Trophoblast cell (in vitro differentiated cells and primary cell): ENCODE measurements around the gene LAS1L.
"Not testable (repeated sequence)": the region's sequence is repeated elsewhere in the genome, so short reads cannot be mapped to it uniquely, and the experiment has no call there.

ENCODE experiments used
- DNase-seq, 2 donors: peaks; one replicate each; pipeline ENCODE4 v3.0.0-alpha.2; 2016
- H2AFZ ChIP-seq: 2 replicates; pipeline ENCODE4 v1.6.1; 2013; ENCODE audit warnings: low read length, moderate library complexity, mild to moderate bottlenecking; ENCODE audit not compliant: insufficient read depth, poor library complexity
- H2AK5ac ChIP-seq: 2 replicates; pipeline ENCODE4 v1.6.1; 2013; ENCODE audit warnings: mild to moderate bottlenecking, low read length
- H2BK120ac ChIP-seq: 2 replicates; pipeline ENCODE4 v1.6.1; 2013; ENCODE audit warnings: low read length, mild to moderate bottlenecking, moderate library complexity; ENCODE audit not compliant: insufficient read depth, poor library complexity
- H2BK12ac ChIP-seq: 2 replicates; pipeline ENCODE4 v1.6.1; 2013; ENCODE audit warnings: mild to moderate bottlenecking, low read length, moderate library complexity
- H2BK5ac ChIP-seq: 2 replicates; pipeline ENCODE4 v1.6.1; 2013; ENCODE audit warnings: low read length, low read depth, moderate library complexity, mild to moderate bottlenecking; ENCODE audit not compliant: poor library complexity
- H3K14ac ChIP-seq: 2 replicates; pipeline ENCODE4 v1.6.1; 2013; ENCODE audit warnings: mild to moderate bottlenecking, low read length
- H3K18ac ChIP-seq: 2 replicates; pipeline ENCODE4 v1.6.1; 2013; ENCODE audit warnings: mild to moderate bottlenecking, low read length
- H3K23ac ChIP-seq: 2 replicates; pipeline ENCODE4 v1.6.1; 2013; ENCODE audit warnings: low read length
- H3K27ac ChIP-seq: 2 replicates; pipeline ENCODE4 v1.5.1; 2013; ENCODE audit warnings: low read depth, mild to moderate bottlenecking, inconsistent platforms, low read length, moderate library complexity
- H3K27me3 ChIP-seq: 2 replicates; pipeline ENCODE4 v1.6.1; 2013; ENCODE audit warnings: inconsistent platforms, mild to moderate bottlenecking, low read length, moderate library complexity; ENCODE audit not compliant: insufficient read depth
- H3K36me3 ChIP-seq, 2 experiments: 1 replicate in 1 of 2; 2 replicates in 1 of 2; pipeline ENCODE4 v1.6.1; 2013; ENCODE audit warnings: low read length in 2 of 2, mild to moderate bottlenecking in 2 of 2, moderate library complexity in 1 of 2; ENCODE audit not compliant: insufficient read depth in 2 of 2, control insufficient read depth in 1 of 2
- H3K4ac ChIP-seq: 2 replicates; pipeline ENCODE4 v1.6.1; 2013; ENCODE audit warnings: low read depth, mild to moderate bottlenecking, low read length, moderate library complexity
- H3K4me1 ChIP-seq, 2 experiments: 1 replicate in 1 of 2; 2 replicates in 1 of 2; pipeline ENCODE4 v1.6.1; 2013; ENCODE audit warnings: low read length in 2 of 2, mild to moderate bottlenecking in 2 of 2, moderate library complexity in 1 of 2; ENCODE audit not compliant: insufficient read depth in 2 of 2, control insufficient read depth in 1 of 2
- H3K4me2 ChIP-seq: 2 replicates; pipeline ENCODE4 v1.6.1; 2013; ENCODE audit warnings: inconsistent platforms, mild to moderate bottlenecking, low read length, moderate library complexity
- H3K4me3 ChIP-seq: 2 replicates; pipeline ENCODE4 v1.5.1; 2013; ENCODE audit warnings: mild to moderate bottlenecking, low read depth, low read length, inconsistent platforms
- H3K79me1 ChIP-seq: one replicate; pipeline ENCODE4 v1.6.1; 2013; ENCODE audit warnings: low read length
- H3K79me2 ChIP-seq: 2 replicates; pipeline ENCODE4 v1.6.1; 2013; ENCODE audit warnings: low read length, mild to moderate bottlenecking; ENCODE audit not compliant: control insufficient read depth, insufficient read depth, poor library complexity
- H3K9ac ChIP-seq: 2 replicates; pipeline ENCODE4 v1.6.1; 2013; ENCODE audit warnings: mild to moderate bottlenecking, low read length
- H3K9me3 ChIP-seq: 2 replicates; pipeline ENCODE4 v1.6.1; 2013; ENCODE audit warnings: low read depth, mild to moderate bottlenecking, control low read depth, inconsistent platforms, low read length; ENCODE audit not compliant: insufficient read depth
- H4K12ac ChIP-seq: 2 replicates; pipeline ENCODE4 v1.6.1; 2013; ENCODE audit warnings: low read depth, mild to moderate bottlenecking, low read length, moderate library complexity
- H4K8ac ChIP-seq: 2 replicates; pipeline ENCODE4 v1.6.1; 2013; ENCODE audit warnings: low read depth, mild to moderate bottlenecking, low read length, moderate library complexity
- H4K91ac ChIP-seq: one replicate; pipeline ENCODE4 v1.6.1; 2013; ENCODE audit warnings: low read depth, mild to moderate bottlenecking, low read length, moderate library complexity
- WGBS: extraction: QIAGEN DNeasy Blood & Tissue Kit; methylation state at CpG from one replicate; pipeline ENCODE4 v1.1.7; 2013; ENCODE audit warnings: missing lambda C conversion rate; ENCODE audit not compliant: insufficient read length, insufficient coverage; ENCODE audit errors: extremely low coverage; 5-methylcytosine and 5-hydroxymethylcytosine counted together

The LAS1L gene

GRCh38 chrX:65576160-65576559, 41.6 kb upstream of the LAS1L start:
- Histone ChIP-seq H3K79me2 (no peaks in the 10 kb centered on the region), H3K9me3 (no peaks in the 10 kb centered on the region), H3K18ac (no peak overlapping the region), H3K27me3 (no peaks in the 10 kb centered on the region), H2AK5ac (no peak overlapping the region), H3K4ac (no peak overlapping the region), H3K4me2 (no peak overlapping the region), H3K4me3 (no peak overlapping the region), H3K9ac (no peak overlapping the region), H2BK120ac (no peak overlapping the region), H2AFZ (no peak overlapping the region), H2BK12ac (no peak overlapping the region), H3K27ac (no peak overlapping the region), H3K79me1 (no peaks in the 10 kb centered on the region), H3K36me3 (no peaks in the 10 kb centered on the region), H3K14ac (no peak overlapping the region), H4K12ac (no peak overlapping the region), H4K91ac (no peak overlapping the region), H2BK5ac (no peak overlapping the region), H4K8ac (no peak overlapping the region), H3K23ac (no peak overlapping the region), H3K4me1 (no peaks in the 10 kb centered on the region)
- no peak for DNase-seq

GRCh38 chrX:65575022-65575421, 40.4 kb upstream of the LAS1L start:
- H2BK5ac ChIP-seq = no peak overlapping the region
- no peaks in the 10 kb centered on the region for H3K9me3 ChIP-seq
- H2BK12ac ChIP-seq = no peak overlapping the region
- H2AK5ac ChIP-seq = no peak overlapping the region
- no CpG with 5 or more reads among the region's 3 CpGs for WGBS
- H3K18ac ChIP-seq = no peak overlapping the region
- DNase-seq = no peak
- H4K91ac ChIP-seq = no peak overlapping the region
- H3K27ac ChIP-seq = no peak overlapping the region
- no peak overlapping the region for H3K14ac ChIP-seq
- no peaks in the 10 kb centered on the region for H3K79me2 ChIP-seq
- no peak overlapping the region for H4K12ac ChIP-seq
- no peak overlapping the region for H3K4me2 ChIP-seq
- H3K27me3 ChIP-seq = no peaks in the 10 kb centered on the region
- H3K9ac ChIP-seq = no peak overlapping the region
- no peaks in the 10 kb centered on the region for H3K4me1 ChIP-seq
- no peaks in the 10 kb centered on the region for H3K36me3 ChIP-seq
- H4K8ac ChIP-seq = no peak overlapping the region
- no peak overlapping the region for H2AFZ ChIP-seq
- H3K4me3 ChIP-seq = no peak overlapping the region
- no peak overlapping the region for H3K23ac ChIP-seq
- H2BK120ac ChIP-seq = no peak overlapping the region
- no peaks in the 10 kb centered on the region for H3K79me1 ChIP-seq
- no peak overlapping the region for H3K4ac ChIP-seq

DNA sequence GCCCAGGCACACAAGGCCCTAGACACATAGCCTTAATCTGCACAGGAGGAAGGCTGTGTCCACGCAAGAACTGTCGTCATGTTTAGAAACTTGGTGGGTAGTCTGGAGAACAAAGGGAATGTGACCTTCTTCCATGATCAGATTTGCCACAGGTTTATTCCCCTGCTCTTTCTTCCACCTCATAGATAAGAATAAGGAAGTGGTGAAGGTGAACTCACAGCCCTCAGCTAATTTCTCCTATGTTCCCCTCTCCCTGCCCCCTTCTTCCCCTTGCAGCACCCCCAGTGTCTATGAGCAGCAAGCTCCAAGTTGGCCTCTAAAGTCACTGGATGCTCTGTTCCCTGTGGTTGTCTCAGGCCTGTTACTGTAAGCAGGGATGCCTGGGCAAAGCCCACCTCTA, 39.8 kb upstream of the LAS1L start:
- Histone ChIP-seq H3K9me3 (no peaks in the 10 kb centered on the region), H4K12ac (no peak overlapping the region), H2BK12ac (no peak overlapping the region), H4K91ac (no peak overlapping the region), H3K4me1 (no peaks in the 10 kb centered on the region), H3K4me3 (no peak overlapping the region), H3K4ac (no peak overlapping the region), H3K4me2 (no peak overlapping the region), H3K27me3 (no peaks in the 10 kb centered on the region), H3K18ac (no peak overlapping the region), H3K9ac (no peak overlapping the region), H2AK5ac (no peak overlapping the region), H2BK5ac (no peak overlapping the region), H2AFZ (no peak overlapping the region), H4K8ac (no peak overlapping the region), H3K79me2 (no peaks in the 10 kb centered on the region), H3K27ac (no peak overlapping the region), H3K23ac (no peak overlapping the region), H3K14ac (no peak overlapping the region), H3K36me3 (no peaks in the 10 kb centered on the region), H3K79me1 (no peaks in the 10 kb centered on the region), H2BK120ac (no peak overlapping the region)
- WGBS = no CpG with 5 or more reads among the region's 2 CpGs
- DNase-seq = no peak

DNA sequence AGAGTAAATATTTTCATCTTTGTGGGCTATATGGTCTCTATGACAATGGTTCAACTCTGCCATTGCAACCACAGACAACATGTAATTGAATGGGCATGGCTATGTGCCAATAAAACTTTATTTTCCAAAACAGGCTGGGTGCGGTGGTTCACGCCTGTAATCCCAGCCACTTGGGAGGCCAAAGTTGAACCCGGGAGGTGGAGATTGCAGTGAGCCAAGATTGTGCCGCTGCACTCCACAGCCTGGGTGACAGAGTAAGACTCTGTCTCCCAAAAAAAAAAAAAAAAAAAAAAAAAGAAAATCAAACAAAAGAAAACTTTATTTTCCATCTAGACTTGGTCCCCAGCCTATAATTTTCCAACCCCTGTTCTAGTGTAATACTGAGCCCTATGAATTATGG, 38.4 kb upstream of the LAS1L start:
- Histone ChIP-seq H2BK5ac (no peak overlapping the region), H3K4me3 (no peak overlapping the region), H3K18ac (no peak overlapping the region), H3K9ac (no peak overlapping the region), H2BK120ac (no peak overlapping the region), H2BK12ac (no peak overlapping the region), H3K27me3 (no peaks in the 10 kb centered on the region), H3K27ac (no peak overlapping the region), H2AK5ac (no peak overlapping the region), H3K36me3 (no peaks in the 10 kb centered on the region), H3K4me2 (no peak overlapping the region), H3K14ac (no peak overlapping the region), H4K12ac (no peak overlapping the region), H4K8ac (no peak overlapping the region), H3K9me3 (no peaks in the 10 kb centered on the region), H3K79me2 (no peaks in the 10 kb centered on the region), H3K4ac (no peak overlapping the region), H3K23ac (no peak overlapping the region), H3K79me1 (no peaks in the 10 kb centered on the region), H3K4me1 (no peaks in the 10 kb centered on the region), H4K91ac (no peak overlapping the region), H2AFZ (no peak overlapping the region)
- DNase-seq = no peak
- WGBS = no CpG with 5 or more reads among the region's 4 CpGs

DNA sequence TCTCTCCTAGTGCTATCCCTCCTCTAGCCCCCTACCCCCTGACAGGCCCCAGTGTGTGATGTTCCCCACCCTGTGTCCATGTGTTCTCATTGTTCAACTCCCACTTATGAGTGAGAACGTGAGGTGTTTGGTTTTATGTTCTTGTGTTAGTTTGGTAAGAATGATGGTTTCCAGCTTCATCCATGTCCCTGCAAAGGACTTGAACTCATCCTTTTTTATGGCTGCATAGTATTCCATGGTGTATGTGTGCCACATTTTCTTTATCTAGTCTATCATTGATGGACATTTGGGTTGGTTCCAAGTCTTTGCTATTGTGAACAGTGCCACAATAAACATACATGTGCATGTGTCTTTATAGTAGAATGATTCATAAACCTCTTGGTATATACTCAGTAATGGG, 28.3 kb upstream of the LAS1L start:
- H3K79me1 ChIP-seq, H3K79me2 ChIP-seq, H2AFZ ChIP-seq, H3K36me3 ChIP-seq, H2BK5ac ChIP-seq, H2BK120ac ChIP-seq, H3K4me3 ChIP-seq, H2BK12ac ChIP-seq, H4K91ac ChIP-seq, H3K9ac ChIP-seq, H3K27ac ChIP-seq, H3K23ac ChIP-seq, H3K14ac ChIP-seq, DNase-seq, H3K4ac ChIP-seq, H3K18ac ChIP-seq, H3K27me3 ChIP-seq, H4K12ac ChIP-seq, H3K9me3 ChIP-seq, H2AK5ac ChIP-seq, H3K4me2 ChIP-seq, H3K4me1 ChIP-seq, H4K8ac ChIP-seq: not testable (repeated sequence)
- no CpG with 5 or more reads among the region's 1 CpG for WGBS
